PC-3 (cell line): ENCODE results near the gene CCR2. TPM values are rescaled to one million over a fixed set of nuclear protein-coding genes. Genes with fewer than 3 reads are reported as not detected.

Source experiments
- ATAC-seq: fragments of 200-7000 bp; cut with Tn5 transposase; 2 replicates; pipeline ENCODE4 v1.9.1; 2020; ENCODE audit warnings: mild to moderate bottlenecking, moderate library complexity
- BruUV-seq: library from RNA; stranded (reverse); fragments of 400-500 nt; replicated peaks from 2 replicates; lab custom pipeline; 2021; lab: Mats Ljungman, UMichigan
- CTCF ChIA-PET: fragments of 300-600 bp; sonication (Branson Sonifier 250); formaldehyde crosslinking; loops from one replicate; lab custom pipeline; 2022; ENCODE audit warnings: antibody characterized with exemption; lab: Charles Lee
- POLR2A ChIA-PET: fragments of 300-600 bp; sonication (Branson Sonifier 250); formaldehyde crosslinking; loops from one replicate; lab custom pipeline; 2022; ENCODE audit warnings: antibody characterized with exemption; ENCODE audit not compliant: unreplicated experiment; lab: Charles Lee
- DNase-seq: peaks from one replicate; pipeline ENCODE4 v3.0.0-alpha.2; 2015
- H2AFZ ChIP-seq: fragments of 300-600 bp; sonication (generic); 2 replicates; pipeline ENCODE4 v1.6.0; 2016; ENCODE audit warnings: antibody characterized with exemption, low read length
- H3F3A ChIP-seq: fragments of 300-600 bp; sonication (generic); one replicate; pipeline ENCODE4 v1.6.0; 2017; ENCODE audit warnings: antibody characterized with exemption, low read length, control low read depth, mild to moderate bottlenecking; ENCODE audit not compliant: unreplicated experiment
- H3K27ac ChIP-seq: fragments of 300-600 bp; sonication (generic); 2 replicates; pipeline ENCODE4 v1.5.1; 2016; ENCODE audit warnings: mild to moderate bottlenecking, low read length
- H3K27me3 ChIP-seq: fragments of 300-600 bp; sonication (generic); 2 replicates; pipeline ENCODE4 v1.6.1; 2016; ENCODE audit warnings: low read length, mixed read lengths
- H3K36me3 ChIP-seq: fragments of 300-600 bp; sonication (generic); 2 replicates; pipeline ENCODE4 v1.6.1; 2016; ENCODE audit warnings: low read depth, mixed run types, low read length, mixed read lengths
- H3K4me1 ChIP-seq: fragments of 300-600 bp; sonication (generic); 2 replicates; pipeline ENCODE4 v1.5.1; 2016; ENCODE audit warnings: low read length; ENCODE audit not compliant: insufficient read depth
- H3K4me2 ChIP-seq: fragments of 300-600 bp; sonication (generic); 2 replicates; pipeline ENCODE4 v1.6.0; 2016; ENCODE audit warnings: low read length
- H3K4me3 ChIP-seq: fragments of 300-600 bp; sonication (generic); 2 replicates; pipeline ENCODE4 v1.5.1; 2016; ENCODE audit warnings: mild to moderate bottlenecking, low read length, mixed read lengths
- H3K79me2 ChIP-seq: fragments of 300-600 bp; sonication (generic); 2 replicates; pipeline ENCODE4 v1.6.1; 2017; ENCODE audit warnings: low read length, mixed read lengths
- H3K9ac ChIP-seq: fragments of 300-600 bp; sonication (generic); 2 replicates; pipeline ENCODE4 v1.6.0; 2016; ENCODE audit warnings: mild to moderate bottlenecking, low read length
- H3K9me2 ChIP-seq: fragments of 300-600 bp; sonication (generic); replicated peaks from 2 replicates; pipeline ENCODE4 v1.6.1; 2016; ENCODE audit warnings: mixed run types, low read length, mixed read lengths
- H3K9me3 ChIP-seq: fragments of 300-600 bp; sonication (generic); 2 replicates; pipeline ENCODE4 v1.6.1; 2016; ENCODE audit warnings: low read length, mixed read lengths
- H4K20me1 ChIP-seq: fragments of 300-600 bp; sonication (generic); 2 replicates; pipeline ENCODE4 v1.6.1; 2016; ENCODE audit warnings: low read length, mixed read lengths
- EZH2 ChIP-seq: fragments of 300-600 bp; sonication (generic); IDR thresholded peaks from one replicate; pipeline ENCODE4 v1.6.1; 2017; ENCODE audit warnings: antibody characterized with exemption, mild to moderate bottlenecking, low read length; ENCODE audit not compliant: unreplicated experiment
- EZH2phosphoT487 ChIP-seq: fragments of 300-600 bp; sonication (generic); IDR thresholded peaks from 2 replicates; pipeline ENCODE4 v1.6.1; 2018; ENCODE audit warnings: mild to moderate bottlenecking, antibody characterized with exemption, low read length, borderline replicate concordance
- intact Hi-C: fragments of 100-400 bp; cut with micrococcal nuclease; formaldehyde crosslinking; loops from 2 replicates; pipeline ENCODE4 v1.9.0; 2023
- total RNA-seq: library from RNA; depleted of rRNA; stranded (reverse); fragments of >200 nt; gene quantifications from 2 replicates; pipeline ENCODE4 v1.2.3, GENCODE V29; 2014
- TF ChIP-seq, protein P1 (sequence below): fragments of 300-600 bp; sonication (generic); conservative IDR thresholded peaks from 2 replicates; pipeline ENCODE4 v1.5.1; 2017; ENCODE audit warnings: antibody characterized with exemption, low read depth, mild to moderate bottlenecking, low read length

The CCR2 gene
- total RNA-seq, 1 experiment from 2014 or later: not detected

DNA sequence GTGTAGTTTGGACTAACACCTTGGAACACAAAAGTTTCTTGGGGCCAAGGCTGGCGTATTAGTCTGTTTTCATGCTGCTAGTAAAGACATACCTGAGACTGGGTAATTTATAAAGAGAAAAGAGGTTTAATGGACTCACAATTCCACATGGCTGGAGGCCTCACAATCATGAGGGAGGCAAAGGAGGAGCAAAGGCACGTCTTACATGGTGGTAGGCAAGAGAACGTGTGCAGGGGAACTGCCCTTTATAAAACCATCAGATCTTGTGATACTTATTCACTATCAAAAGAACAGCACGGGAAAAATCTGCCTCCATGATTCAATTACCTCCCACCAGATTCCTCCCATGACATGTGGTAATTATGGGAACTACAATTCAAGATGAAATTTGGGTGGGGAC, 9.4 kb upstream of the CCR2 start:
- Histone ChIP-seq H3K27ac (no peak overlapping the region), H2AFZ (no peak overlapping the region), H4K20me1 (no peaks in the 10 kb centered on the region), H3K9ac (no peak overlapping the region), H3K4me1 (no peaks in the 10 kb centered on the region), H3K36me3 (no peaks in the 10 kb centered on the region), H3K4me3 (no peak overlapping the region), H3K9me3 (0 out of 2 replicates have a peak, but pooled peaks cover 5% of the 10 kb centered on the region), H3F3A (no peaks in the 10 kb centered on the region), H3K27me3 (no peaks in the 10 kb centered on the region), H3K4me2 (no peak overlapping the region), H3K9me2 (no peaks in the 10 kb centered on the region), H3K79me2 (no peaks in the 10 kb centered on the region)
- ChIA-PET POLR2A (no interaction called here), CTCF (no interaction called here)
- no peak for DNase-seq
- intact Hi-C loops: no loop called here
- no peak for ATAC-seq
- TF ChIP-seq EZH2phosphoT487: no peak
- no peak for TF ChIP-seq EZH2
- TF ChIP-seq, protein P1, sequence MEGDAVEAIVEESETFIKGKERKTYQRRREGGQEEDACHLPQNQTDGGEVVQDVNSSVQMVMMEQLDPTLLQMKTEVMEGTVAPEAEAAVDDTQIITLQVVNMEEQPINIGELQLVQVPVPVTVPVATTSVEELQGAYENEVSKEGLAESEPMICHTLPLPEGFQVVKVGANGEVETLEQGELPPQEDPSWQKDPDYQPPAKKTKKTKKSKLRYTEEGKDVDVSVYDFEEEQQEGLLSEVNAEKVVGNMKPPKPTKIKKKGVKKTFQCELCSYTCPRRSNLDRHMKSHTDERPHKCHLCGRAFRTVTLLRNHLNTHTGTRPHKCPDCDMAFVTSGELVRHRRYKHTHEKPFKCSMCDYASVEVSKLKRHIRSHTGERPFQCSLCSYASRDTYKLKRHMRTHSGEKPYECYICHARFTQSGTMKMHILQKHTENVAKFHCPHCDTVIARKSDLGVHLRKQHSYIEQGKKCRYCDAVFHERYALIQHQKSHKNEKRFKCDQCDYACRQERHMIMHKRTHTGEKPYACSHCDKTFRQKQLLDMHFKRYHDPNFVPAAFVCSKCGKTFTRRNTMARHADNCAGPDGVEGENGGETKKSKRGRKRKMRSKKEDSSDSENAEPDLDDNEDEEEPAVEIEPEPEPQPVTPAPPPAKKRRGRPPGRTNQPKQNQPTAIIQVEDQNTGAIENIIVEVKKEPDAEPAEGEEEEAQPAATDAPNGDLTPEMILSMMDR: no peak
- no TSS peak for BruUV-seq

DNA sequence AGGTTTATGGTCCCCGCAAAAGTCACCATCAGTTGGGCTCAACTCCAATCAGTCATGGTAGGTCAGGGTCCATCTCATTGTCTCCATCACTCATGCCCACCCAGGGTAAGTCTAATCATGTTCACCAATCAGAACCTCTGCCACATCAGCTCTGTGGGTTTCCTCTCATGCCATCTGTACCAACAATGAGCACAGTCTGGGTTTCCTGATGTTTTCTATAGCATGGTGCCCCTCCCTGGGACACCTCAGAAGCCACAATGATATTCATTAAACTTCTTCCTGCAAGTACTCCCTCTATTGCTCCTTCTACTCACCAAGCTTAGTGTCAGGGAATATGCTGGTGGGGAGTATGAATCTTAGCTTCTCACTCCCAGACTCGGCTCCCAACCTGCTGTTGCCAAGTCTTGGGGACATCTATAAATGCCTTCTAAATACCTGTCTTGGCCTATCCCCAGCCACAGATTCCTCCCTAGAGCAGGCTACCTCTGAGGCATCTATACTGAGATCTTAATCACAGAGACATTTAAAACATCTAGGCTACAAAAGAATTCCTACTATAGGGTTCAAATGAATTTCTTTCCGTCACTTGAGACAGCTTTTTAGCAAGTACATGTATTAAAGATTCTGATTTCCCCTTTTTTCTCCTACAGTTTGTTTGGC, 5.0 kb upstream of the CCR2 start:
- intact Hi-C loops: no loop called here
- no TSS peak for BruUV-seq
- POLR2A ChIA-PET: no interaction called here

More for the DNA sequence above, 5.0 kb upstream of the CCR2 start:
- no peaks in the 10 kb centered on the region for H3K9me2 ChIP-seq
- no peaks in the 10 kb centered on the region for H3K79me2 ChIP-seq
- H3K4me2 ChIP-seq: no peak overlapping the region
- no peaks in the 10 kb centered on the region for H3F3A ChIP-seq
- H4K20me1 ChIP-seq: no peaks in the 10 kb centered on the region
- CTCF ChIA-PET: no interaction called here
- H2AFZ ChIP-seq: no peak overlapping the region
- H3K27ac ChIP-seq: no peak overlapping the region
- no peak overlapping the region for H3K9ac ChIP-seq
- TF ChIP-seq, protein P1: no peak
- no peak for TF ChIP-seq EZH2phosphoT487
- no peak for TF ChIP-seq EZH2
- H3K9me3 ChIP-seq: no peaks in the 10 kb centered on the region
- no peaks in the 10 kb centered on the region for H3K4me1 ChIP-seq
- H3K4me3 ChIP-seq: no peak overlapping the region
- 0 out of 2 replicates have a peak, but pooled peaks cover under 1% of the 10 kb centered on the region for H3K27me3 ChIP-seq
- H3K36me3 ChIP-seq: no peaks in the 10 kb centered on the region
- ATAC-seq (no peak), DNase-seq (no peak)
